A549 (cell line): ENCODE data around the gene MIA3.
"Not testable (repeated sequence)": the region's sequence is repeated elsewhere in the genome, so short reads cannot be mapped to it uniquely, and the experiment has no call there.

Source experiments
- EP300 ChIP-seq, 2 experiments: fragments of >200 bp; sonication (Bioruptor Twin); formaldehyde crosslinking; IDR thresholded peaks; 2 replicates in 1 of 2; 3 replicates in 1 of 2; pipeline ENCODE4 v1.6.1; 2016 to 2017
- FOXS1 ChIP-seq: fragments of 250-450 bp; sonication (Bioruptor Pico); IDR thresholded peaks from 2 replicates; pipeline ENCODE4 v1.5.0; 2020; ENCODE audit warnings: mild to moderate bottlenecking, moderate library complexity
- KDM5A ChIP-seq: fragments of 200-600 bp; sonication (generic); IDR thresholded peaks from 2 replicates; pipeline ENCODE4 v1.6.1; 2016; ENCODE audit warnings: antibody characterized with exemption, mild to moderate bottlenecking
- MAFK ChIP-seq: fragments of 450-650 bp; IDR thresholded peaks from 2 replicates; pipeline ENCODE4 v1.6.1; 2014; ENCODE audit not compliant: partially characterized antibody
- MYC ChIP-seq: IDR thresholded peaks from 2 replicates; pipeline ENCODE4 v1.6.1; 2012; ENCODE audit warnings: mild to moderate bottlenecking, inconsistent platforms, low read length, improper control_type of control experiment, borderline replicate concordance
- NFE2L2 ChIP-seq: fragments of 150-350 bp; conservative IDR thresholded peaks from 2 replicates; pipeline ENCODE4 v1.6.1; 2014; ENCODE audit warnings: low read length
- POLR2A ChIP-seq: IDR thresholded peaks from 2 replicates; pipeline ENCODE4 v1.6.1; 2012; ENCODE audit warnings: mild to moderate bottlenecking, low read length
- RFX5 ChIP-seq: fragments of 450-650 bp; IDR thresholded peaks from 2 replicates; pipeline ENCODE4 v1.7.1; 2014; ENCODE audit warnings: antibody characterized with exemption, mild to moderate bottlenecking, moderate library complexity
- SMC3 ChIP-seq: fragments of >200 bp; sonication (Bioruptor Twin); formaldehyde crosslinking; IDR thresholded peaks from 3 replicates; pipeline ENCODE4 v1.6.1; 2018; ENCODE audit warnings: inconsistent platforms
- TFCP2L1 ChIP-seq: fragments of 250-450 bp; sonication (Bioruptor Pico); IDR thresholded peaks from 2 replicates; pipeline ENCODE4 v1.5.0; 2021; ENCODE audit warnings: mild to moderate bottlenecking
- TF ChIP-seq, protein P1 (sequence below): fragments of >200 bp; sonication (Bioruptor Twin); formaldehyde crosslinking; IDR thresholded peaks from 3 replicates; pipeline ENCODE4 v1.5.1; 2016
- TF ChIP-seq, protein P2 (sequence below): fragments of 250-450 bp; sonication (Bioruptor Pico); IDR thresholded peaks from 2 replicates; pipeline ENCODE4 v1.5.0; 2021; ENCODE audit warnings: mild to moderate bottlenecking, moderate library complexity, borderline replicate concordance

DNA sequence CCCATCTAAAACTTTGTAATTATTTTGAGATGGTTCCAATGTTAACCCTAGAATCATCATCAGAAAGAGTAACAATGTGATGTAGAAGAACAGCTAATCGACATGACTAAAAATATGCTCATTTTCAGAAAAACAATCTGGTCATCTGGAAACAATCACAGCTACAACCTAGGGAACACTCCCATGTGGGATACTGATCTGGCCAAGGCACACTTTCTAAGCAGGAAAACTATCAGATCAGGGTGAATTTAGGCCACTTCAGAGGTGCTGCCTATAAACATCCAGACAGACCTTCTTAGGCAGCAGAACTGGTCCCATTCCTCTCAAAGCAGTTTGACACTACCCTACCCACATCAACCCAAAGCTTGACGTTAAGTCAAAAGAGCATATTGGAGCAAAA, 51.2 kb downstream of the MIA3 start:
- TF ChIP-seq, protein P1, sequence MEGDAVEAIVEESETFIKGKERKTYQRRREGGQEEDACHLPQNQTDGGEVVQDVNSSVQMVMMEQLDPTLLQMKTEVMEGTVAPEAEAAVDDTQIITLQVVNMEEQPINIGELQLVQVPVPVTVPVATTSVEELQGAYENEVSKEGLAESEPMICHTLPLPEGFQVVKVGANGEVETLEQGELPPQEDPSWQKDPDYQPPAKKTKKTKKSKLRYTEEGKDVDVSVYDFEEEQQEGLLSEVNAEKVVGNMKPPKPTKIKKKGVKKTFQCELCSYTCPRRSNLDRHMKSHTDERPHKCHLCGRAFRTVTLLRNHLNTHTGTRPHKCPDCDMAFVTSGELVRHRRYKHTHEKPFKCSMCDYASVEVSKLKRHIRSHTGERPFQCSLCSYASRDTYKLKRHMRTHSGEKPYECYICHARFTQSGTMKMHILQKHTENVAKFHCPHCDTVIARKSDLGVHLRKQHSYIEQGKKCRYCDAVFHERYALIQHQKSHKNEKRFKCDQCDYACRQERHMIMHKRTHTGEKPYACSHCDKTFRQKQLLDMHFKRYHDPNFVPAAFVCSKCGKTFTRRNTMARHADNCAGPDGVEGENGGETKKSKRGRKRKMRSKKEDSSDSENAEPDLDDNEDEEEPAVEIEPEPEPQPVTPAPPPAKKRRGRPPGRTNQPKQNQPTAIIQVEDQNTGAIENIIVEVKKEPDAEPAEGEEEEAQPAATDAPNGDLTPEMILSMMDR, result not testable (repeated sequence)
- not testable (repeated sequence) for TF ChIP-seq EP300 (IDR thresholded peaks at IDR 0.05); RFX5; SMC3; NFE2L2; TFCP2L1; MYC; POLR2A; FOXS1 (CRISPR knock-in tag); MAFK; KDM5A
- TF ChIP-seq, protein P2, sequence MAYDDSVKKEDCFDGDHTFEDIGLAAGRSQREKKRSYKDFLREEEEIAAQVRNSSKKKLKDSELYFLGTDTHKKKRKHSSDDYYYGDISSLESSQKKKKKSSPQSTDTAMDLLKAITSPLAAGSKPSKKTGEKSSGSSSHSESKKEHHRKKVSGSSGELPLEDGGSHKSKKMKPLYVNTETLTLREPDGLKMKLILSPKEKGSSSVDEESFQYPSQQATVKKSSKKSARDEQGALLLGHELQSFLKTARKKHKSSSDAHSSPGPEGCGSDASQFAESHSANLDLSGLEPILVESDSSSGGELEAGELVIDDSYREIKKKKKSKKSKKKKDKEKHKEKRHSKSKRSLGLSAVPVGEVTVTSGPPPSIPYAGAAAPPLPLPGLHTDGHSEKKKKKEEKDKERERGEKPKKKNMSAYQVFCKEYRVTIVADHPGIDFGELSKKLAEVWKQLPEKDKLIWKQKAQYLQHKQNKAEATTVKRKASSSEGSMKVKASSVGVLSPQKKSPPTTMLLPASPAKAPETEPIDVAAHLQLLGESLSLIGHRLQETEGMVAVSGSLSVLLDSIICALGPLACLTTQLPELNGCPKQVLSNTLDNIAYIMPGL, result not testable (repeated sequence)
